Measurements from ENCODE around the gene CHD9.
A peak's percentile ranks its signal among the peaks of the same experiment; 100 is the strongest.

The CHD9 gene

DNA sequence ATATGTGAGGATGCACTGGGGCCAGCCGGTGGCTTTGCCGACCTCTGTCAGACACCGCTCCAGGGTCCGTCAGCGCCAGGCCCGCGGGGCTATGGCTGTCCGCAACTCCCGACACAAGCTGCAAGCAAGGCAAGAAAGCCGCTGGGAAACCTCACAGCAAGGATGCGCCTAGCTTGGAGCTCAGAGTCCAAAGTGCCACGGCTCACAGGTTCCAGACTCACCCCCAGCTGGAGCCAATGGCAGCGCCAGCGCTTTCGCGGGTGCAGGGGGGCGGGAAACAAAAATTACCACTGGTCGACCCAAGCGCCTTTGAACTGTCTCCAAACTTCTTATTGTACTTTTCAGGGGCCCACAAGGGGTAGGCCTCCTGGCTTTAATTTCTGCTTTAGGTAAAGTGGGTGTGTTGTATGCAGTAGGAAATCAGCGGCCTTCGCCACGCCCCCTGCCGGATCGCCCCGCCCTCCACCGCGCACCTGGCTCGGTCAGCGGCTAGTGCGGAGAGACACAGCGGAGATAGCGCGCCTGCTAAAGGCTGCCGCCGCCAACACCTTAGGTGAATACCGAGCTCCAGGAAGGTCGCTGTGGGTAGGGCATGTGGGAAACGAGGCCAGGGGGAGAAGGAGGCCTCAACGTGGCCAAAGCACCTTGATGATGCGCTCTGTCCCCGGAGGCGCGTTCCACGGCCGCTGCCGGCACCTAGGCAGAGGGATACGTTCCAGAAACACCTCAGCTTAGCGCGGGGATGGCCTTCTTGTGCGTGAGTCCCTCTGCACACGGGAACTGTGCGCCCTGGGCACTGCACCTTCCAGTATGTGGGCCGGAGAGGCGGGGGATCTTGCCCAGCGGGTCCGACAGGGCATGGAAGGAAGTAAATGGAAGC is 318.4 kb downstream of the CHD9 start:
- peak; percentile 48 for DNase-seq (ENCODE audit: low read depth)

DNA sequence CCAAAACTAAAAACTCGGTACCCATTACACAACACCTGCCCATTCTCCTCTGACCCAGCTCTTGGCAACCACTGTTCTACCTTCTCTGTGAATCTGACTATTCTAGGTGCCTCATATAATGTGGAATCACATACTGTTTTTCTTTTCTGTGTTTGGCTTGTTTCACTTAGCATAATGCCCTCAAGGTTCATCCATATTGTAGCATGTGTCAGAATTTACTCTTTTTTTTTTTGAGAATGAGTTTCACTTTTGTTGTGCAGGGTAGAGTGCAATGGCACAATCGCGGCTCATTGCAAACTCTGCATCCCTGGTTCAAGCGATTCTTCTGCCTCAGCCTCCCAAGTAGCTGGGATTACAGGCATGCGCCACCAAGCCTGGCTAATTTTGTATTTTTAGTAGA is 320.0 kb downstream of the CHD9 start:
- DNase-seq (ENCODE audit: low read depth) = no peak

DNA sequence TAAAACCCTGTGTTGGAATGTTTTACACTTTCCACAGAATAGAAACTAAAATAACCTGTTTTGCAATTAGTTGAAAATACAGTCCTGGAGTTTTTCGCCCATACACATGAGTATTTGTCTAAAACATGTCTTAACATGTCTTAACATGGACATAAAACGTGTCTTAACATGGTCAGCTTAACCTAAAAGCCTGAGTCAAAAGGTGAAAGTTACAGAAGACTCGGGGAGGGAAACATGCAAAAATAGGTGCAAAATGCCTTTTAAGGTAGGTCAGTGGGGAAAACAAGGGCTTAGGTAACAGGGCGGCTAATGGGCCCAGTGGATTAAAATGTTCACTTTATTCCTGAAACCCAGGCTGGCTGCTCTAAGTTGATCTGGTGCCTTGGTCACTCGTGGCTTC is 323.3 kb downstream of the CHD9 start:
- DNase-seq (ENCODE audit: low read depth) = no peak
